HG03095 (cell line): ENCODE measurements around the gene MGAT4B.

Source experiments
- ATAC-seq: cut with Tn5 transposase; IDR thresholded peaks from one replicate; pipeline ENCODE4 v1.9.1; 2021; ENCODE audit warnings: moderate library complexity; ENCODE audit not compliant: unreplicated experiment

Gene MGAT4B

DNA sequence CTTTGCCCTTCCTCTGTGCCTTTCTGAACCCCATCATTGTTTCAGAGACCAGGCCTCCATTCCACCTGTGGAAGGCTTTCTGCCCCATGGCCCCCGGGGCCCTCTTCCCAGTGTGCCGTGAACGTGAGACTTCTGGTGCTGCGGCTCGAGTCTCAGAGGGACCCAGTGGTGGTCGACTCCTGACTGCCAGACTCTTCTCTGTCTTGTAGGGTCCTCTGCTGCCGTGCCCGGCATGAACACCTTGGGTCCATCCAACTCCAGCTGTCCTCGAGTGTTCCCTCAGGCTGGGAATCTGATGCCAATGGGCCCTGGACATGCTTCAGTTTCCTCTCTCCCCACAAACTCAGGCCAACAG is 33.0 kb downstream of the MGAT4B start:
- ATAC-seq = no peak

DNA sequence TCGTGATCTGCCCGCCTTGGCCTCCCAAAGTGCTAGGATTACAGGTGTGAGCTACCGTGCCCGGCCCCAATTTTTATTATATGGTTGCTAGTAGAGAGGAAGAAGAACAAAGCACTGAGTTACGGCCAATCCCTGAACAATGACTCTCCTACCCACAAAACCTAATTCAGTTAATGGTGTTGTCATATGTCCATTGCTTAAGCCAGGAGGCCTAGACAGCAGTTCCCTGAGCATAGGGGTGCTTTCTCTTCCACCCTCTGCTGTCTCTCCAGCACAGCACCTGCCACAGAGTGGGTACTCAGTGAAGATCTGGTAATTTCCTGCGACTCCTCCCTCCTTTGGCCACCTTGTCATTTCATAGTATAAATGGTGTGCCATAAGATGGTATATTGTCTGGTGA is 34.3 kb downstream of the MGAT4B start:
- ATAC-seq = no peak

DNA sequence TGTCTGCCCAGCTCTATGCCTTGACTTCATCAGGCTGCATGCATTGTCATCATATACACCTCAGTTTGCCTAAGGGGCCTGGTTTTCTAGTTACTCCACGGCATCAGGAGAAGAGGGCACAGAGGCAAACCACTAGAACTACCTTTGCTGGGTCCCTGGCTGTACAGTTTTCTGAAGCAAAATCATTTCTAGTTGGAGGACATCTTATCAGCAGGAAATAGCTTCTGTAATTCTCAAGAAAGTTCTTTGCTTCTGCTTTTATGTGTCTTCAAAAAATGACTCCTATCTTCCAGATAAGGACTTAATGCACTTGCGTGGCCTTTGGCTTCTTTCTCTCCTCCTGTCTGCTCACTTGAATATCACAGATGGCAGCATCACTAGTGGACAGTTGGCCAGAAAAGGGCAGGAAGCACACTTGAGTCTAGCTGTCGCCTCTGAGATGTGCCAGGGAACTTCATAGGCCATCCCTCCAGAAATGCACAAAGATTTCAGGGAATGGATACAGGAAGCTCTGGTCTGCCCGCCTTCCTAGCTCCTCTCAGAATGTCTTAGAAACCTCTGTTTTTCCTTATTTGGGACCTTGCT is 35.3 kb downstream of the MGAT4B start:
- ATAC-seq = no peak

DNA sequence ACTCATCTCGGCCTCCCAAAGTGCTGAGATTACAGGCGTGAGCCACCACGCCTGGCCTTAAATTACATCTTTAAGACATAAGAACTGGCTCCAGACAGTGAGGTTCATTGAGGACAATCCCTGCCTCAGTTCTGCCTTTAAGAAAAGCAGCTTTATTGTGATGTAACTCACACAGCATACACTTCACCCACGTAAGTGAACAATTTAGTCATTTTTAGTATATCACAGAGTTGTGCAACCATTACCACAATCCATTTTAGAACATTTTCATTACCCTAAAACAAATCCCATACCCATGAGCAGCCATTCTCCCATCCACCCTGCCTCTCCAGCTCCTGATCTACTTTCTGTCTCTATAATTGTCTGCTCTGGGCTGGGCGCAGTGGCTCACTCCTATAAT is 36.9 kb downstream of the MGAT4B start:
- ATAC-seq = no peak

DNA sequence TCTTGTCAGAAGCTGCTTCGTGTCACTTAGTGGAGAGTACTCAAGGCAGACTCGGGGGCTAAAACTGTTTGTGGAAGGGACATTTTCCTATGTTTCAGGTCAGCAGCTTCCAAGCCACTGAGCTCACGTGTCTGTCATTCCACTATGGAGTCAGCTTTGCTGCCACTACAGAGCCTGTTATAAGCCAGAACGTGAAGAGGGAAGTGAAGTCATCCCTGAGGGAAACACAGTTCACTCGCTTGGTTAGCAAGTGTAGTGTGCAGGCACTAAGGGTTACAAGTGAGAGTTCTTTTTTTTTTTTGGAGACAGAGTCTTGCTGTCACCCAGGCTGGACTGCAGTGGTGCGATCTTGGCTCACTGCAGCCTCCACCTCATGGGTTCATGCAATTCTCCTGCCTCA is 37.4 kb downstream of the MGAT4B start:
- ATAC-seq = no peak

DNA sequence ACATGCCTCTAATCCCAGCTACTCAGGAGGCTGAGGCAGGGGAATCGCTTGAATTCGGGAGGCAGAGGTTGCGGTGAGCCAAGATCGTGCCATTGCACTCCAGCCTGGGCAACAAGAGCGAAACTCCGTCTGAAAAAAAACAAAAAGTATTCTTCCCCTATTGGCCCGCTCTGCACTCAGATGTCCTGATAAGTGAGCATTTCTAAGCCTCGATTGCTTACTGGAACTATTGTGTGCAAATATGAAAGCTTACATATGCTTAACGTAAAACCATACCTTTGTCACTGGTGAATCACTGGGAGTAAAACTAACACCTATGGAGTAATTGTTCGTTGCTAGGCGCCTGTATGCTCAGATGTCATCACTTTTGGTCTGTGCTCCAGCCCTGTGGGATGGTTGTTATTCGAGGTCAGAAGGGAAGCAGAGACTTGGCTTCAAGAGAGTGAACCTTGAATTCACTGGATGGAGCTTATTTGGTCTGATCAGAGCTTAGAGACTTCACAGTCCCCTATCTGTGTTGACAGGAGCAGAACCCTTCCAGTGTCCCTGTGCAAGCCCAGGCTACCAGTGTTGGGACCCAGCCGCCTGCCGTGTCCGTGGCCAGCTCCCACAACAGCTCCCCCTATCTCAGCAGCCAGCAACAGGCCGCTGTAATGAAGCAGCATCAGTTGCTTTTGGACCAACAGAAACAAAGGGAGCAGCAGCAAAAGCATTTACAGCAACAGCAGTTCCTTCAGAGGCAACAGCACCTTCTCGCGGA is 38.2 kb downstream of the MGAT4B start:
- no peak for ATAC-seq

DNA sequence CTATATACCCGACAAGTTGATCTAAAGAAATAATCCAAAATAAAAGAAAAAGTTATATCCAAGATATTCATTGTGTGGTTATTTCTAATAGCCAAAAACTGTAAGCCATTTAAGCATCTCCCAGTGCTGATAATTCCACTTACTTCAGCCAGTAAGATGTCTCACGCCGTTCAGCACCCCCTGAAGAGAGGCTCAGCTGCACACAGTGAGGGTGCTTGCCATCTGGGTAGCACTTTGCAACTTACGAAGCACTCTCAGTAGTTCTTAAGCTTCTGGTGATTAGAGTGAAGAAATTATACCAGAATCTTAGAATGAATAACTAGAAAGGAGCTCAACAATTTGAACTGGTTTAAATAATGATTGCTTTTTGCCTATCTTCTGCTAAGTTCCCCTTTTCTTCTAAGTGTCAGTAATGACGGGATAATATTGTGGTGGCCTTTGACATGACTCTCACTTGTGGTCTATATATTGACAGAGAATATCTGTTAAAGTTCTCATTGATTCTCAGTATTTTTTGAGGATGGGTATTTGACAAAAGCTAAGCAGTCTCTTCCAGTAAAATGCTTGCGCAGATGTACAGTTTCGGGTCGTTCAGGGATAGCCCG is 39.1 kb downstream of the MGAT4B start:
- no peak for ATAC-seq

DNA sequence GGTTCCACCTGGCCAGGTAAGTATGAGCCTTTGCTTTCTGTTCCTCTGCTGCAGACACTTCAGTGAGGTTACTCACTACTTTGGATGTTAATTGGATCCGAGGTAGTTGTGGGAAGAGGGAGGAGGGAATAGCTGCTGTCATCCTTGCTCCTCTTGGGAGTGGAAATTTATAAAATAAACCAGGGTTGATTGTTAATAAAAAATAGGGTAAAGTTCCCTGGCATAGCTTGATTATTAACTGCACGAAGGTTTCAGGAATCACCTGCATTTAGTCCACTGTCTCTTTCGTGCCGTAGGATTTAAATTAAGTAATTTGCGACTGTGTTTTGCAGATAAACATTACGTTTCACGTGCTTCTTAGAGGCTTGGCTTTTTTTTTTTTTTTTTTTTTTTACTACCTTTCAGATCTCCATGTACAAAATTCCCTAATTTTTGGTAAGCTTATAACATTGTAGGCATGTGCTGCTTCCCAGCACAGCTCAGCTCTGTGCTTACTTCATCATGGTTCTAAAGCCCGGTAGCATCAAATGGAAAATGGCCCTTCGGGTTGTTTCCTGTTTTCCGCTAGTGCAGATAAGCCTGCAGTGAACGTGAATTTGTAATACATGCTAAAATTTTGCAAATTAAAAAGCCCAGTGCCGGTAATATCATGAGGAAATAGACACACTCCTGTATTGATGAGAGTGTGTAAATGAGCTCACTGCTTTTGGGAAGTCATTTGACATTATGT is 39.8 kb downstream of the MGAT4B start:
- no peak for ATAC-seq

DNA sequence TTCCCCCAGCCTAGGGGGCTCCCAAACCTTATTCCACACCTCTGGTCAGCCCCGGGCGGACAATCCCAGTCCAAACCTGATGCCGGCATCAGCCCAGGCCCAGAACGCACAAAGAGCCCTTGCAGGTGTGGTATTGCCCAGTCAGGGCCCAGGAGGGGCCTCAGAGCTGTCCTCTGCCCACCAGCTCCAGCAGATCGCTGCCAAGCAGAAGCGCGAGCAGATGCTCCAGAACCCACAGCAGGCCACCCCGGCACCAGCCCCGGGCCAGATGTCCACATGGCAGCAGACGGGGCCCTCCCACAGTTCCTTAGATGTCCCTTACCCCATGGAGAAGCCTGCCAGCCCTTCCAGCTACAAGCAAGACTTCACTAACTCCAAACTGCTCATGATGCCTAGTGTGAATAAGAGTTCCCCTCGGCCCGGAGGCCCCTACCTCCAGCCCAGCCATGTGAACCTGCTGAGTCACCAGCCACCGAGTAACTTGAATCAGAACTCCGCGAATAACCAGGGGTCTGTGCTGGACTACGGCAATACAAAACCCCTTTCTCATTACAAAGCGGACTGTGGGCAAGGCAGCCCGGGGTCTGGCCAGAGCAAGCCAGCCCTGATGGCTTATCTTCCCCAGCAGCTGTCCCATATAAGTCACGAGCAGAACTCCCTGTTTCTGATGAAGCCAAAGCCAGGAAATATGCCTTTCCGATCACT is 40.5 kb downstream of the MGAT4B start:
- no peak for ATAC-seq

DNA sequence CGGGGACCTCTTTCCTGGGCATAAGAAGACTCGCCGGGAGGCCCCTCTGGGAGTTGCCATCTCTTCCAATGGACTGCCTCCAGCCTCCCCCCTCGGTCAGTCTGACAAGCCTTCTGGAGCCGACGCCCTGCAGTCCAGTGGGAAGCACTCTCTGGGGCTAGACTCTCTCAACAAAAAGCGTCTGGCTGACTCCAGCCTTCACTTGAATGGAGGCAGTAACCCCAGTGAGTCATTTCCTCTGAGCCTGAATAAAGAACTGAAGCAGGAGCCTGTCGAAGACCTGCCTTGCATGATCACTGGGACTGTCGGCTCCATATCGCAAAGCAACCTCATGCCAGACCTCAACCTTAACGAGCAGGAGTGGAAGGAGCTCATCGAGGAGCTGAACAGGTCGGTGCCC is 41.3 kb downstream of the MGAT4B start:
- ATAC-seq = no peak

DNA sequence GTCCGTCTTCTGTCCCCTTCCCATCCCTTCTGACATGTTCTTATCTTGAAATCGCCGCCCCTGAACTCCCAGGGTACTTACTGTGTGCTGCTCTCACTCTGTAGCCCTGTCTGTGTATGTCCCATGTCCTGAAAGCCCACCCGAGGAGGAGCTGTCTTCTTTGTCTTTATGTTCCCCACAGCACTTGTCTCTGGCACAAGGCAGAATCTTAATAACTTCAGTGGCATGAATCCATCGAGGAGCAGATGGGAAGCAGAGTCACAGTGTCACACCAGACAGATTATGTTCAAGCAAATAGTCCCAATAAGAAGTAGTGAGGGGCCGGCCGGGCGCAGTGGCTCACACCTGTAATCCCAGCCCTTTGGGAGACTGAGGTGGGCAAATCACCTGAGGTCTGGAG is 42.6 kb downstream of the MGAT4B start:
- no peak for ATAC-seq

DNA sequence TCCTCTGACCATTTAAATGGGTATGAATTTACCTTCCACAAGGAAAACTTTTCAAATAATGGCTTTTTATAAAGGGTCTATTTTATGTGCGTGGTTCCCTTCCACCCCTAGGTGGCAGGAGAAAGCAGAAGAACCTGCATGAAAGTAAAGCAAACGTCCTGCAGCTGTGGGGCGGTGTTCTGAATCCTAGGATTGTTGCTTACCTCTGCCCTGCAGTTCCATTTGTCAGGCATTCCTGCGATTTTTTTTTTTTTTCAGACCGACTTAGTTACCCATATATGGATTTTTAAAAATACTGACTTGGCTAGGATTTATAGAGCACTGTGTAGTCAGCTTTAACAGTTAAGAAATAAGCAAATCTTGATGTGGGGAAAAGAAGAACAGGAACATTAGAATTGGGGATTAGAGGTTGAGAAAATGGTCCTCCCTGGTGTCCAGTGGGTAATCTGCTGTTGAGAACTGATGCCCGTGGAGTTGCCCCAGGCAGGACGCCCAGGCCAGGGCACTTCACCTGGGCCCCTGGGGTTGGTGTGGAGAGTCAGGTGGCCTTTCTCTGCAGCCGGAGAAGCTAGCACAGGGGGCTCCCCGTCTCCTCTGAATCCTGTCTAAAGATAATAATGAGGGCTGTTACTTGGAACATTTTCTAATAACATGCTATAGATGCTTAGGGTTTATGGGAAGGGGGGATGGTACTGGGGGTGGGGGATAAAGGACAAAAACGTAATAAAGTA is 43.3 kb downstream of the MGAT4B start:
- ATAC-seq = no peak

DNA sequence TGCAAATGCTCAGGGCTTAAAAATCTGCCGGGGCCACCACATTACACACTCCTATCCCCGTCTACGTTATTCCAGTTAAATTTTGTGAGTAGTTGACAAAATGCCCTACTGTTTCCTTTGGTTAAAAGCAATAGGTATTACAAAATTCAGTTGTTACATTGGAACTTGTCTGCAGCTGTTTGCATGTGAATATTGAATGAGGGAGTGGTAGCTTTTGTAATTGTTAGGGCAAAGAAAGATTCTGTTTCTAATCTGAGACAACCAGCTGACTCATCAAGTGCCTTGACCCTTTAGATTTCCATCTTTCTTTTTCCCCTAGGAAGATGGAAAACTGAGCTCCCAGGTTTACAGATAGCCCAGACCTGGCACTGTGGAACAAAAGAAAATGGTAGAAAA is 43.9 kb downstream of the MGAT4B start:
- no peak for ATAC-seq

DNA sequence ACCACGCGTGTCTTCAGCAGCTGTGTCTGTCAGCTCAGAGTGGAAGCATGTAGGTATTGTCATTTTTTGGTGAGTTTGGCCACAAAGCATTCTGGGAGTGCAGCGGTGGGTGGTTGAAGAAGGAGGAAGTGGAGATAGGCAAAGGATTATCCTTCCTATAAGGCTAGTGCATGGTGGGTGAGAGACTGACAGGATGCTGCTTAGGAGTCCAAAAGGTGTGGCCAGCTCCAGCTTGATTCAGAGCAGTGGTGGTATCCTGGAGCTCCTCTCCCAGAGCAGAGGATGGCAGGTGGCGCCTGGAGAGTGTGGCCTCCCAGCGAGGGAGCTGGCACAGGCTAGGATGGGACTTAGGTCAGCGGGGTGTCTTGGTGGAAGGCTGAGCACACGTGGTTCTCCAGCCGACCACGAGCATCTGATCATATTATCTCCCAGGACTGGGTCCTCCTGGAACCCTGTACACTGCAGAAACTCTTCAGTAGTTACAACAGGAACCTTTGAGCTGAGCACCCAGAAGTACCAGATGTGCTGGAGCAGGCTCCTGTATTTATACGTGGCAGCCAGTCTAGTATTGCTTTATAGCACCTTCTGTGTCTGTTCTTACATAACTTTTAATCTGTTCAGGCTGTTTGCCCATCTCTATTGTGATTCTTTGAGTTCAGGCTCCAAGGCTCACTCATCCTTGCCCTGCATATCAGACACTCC is 44.4 kb downstream of the MGAT4B start:
- no peak for ATAC-seq

DNA sequence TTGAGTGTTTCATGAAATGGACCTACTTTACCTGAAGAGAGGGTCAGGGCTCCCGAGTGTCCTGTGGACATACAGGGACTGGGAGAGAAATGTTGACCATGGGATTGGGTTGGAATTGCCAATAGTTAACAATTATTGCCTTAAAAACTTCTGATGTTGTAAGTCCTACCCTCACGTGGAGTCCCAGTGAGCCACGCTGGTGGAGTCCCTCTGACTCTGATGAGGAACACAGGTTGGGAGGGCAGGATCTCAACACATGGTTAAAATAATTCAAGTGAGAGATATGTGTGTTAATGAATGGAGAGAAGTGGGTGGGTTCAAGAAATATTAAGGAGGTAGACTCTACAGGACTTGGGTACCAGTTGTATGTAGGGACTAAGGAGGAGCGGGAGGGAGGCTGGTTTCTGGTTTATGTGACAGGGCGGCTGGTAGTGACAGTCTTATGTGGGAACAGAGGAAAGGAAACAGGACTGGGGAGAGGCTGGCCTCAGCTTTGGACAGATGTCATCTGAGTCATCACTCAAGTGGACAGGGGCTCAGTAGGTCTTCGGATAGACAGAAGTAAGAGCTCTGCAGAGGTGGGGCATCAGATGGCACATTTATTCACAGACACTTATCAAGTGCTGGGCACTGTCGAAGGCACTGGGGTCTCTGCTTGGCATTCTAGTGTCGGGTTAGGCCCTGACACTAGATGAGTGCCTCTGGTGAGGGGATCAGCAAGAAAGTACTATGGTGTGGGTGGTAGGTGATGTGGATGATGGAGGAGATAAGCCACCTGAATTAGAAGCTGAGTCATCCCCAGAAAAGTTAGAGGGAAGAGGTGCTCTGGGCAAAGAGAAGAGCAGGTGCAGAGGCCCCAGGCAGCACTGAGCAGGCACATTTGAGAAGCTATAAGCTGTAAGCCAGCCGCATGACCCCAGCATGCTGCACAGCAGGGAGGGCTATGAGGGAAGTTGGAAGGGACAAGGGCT is 46.8 kb downstream of the MGAT4B start:
- ATAC-seq = peak; percentile 54

DNA sequence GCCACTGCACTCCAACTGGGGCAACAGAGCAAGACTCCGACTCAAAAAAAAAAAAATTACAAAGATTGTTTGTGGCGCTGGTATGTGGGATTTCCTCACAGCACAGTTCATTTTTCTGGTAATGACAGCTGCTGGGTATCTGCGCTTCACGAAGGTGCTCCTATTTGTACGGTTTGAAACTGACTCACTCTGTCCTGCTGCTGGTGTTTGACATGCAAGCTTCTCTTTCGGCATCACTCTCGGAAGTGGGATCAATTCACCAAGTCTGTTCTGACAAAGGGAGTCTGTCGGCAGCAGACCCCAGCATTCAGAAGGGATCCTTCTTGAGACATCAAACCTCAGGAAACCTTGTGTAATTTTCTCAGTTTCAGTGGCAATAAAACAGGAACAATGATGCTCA is 47.7 kb downstream of the MGAT4B start:
- no peak for ATAC-seq

DNA sequence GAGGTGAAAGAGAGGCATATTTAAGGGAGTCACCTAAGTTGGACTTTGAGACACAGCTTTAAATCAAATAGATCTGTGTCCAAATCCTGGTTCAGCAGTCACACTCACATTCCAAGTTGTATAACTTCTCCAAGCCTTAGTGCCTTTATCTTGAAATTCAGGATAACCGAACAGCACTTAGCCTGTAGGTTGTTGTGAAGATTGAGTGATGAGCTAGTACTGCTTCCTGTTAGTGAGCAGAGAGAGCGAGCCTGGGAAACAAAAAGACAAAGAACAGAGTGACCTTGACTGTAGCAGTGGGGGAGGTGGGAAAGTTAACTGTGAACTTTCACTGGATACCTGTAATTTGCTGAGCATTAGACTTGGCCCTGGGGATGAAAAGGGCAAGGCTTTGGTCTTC is 51.6 kb downstream of the MGAT4B start:
- no peak for ATAC-seq

DNA sequence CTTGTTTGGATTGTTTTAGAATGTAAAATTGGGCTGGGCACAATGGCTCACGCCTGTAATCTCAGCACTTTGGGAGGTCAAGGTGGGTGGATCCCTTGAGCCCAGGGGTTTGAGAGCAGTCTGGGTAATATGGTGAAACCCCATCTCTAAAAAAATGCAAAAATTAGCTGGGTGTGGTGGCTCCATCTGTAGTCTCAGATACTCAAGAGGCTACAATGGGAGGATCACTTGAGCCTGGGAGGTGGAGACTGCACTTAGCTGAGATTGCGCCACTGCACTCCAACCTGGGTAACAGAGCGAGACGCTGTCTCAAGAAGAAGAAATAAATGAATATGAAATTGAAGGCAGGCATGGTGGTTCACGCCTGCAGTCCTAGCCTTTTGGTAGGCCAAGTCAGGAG is 52.7 kb downstream of the MGAT4B start:
- ATAC-seq = no peak
